WERI-Rb-1 (cell line): ENCODE data around the gene PRMT9.

Experiments
- DNase-seq: peaks from one replicate; pipeline ENCODE4 v3.0.0-alpha.2; 2020
- H3K27ac ChIP-seq: fragments of 250-450 bp; sonication (Bioruptor Pico); 2 replicates; pipeline ENCODE4 v1.5.1; 2020; ENCODE audit warnings: mild to moderate bottlenecking, moderate library complexity
- H3K27me3 ChIP-seq: fragments of 250-450 bp; sonication (Bioruptor Pico); 2 replicates; pipeline ENCODE4 v1.5.1; 2021; ENCODE audit warnings: mild to moderate bottlenecking, low read depth, moderate library complexity; ENCODE audit not compliant: insufficient read depth, severe bottlenecking
- H3K36me3 ChIP-seq: fragments of 250-450 bp; sonication (Bioruptor Pico); 2 replicates; pipeline ENCODE4 v1.5.1; 2020; ENCODE audit warnings: mild to moderate bottlenecking, moderate library complexity
- H3K4me3 ChIP-seq: 2 replicates; pipeline ENCODE4 v1.5.1; 2011; ENCODE audit warnings: low read depth, mild to moderate bottlenecking, control low read depth, low read length
- H3K9me3 ChIP-seq: fragments of 250-450 bp; sonication (Bioruptor Pico); 2 replicates; pipeline ENCODE4 v1.5.1; 2021; ENCODE audit warnings: mild to moderate bottlenecking, moderate library complexity; ENCODE audit not compliant: severe bottlenecking
- CTCF ChIP-seq: IDR thresholded peaks from 2 replicates; pipeline ENCODE4 v1.5.1; 2011; ENCODE audit warnings: low read depth, mild to moderate bottlenecking, control low read depth, inconsistent platforms, low read length

PRMT9 gene

GRCh38 chr4:147610686-147611085 lies 73.3 kb downstream of the PRMT9 start:
- no peaks in the 10 kb centered on the region for H3K36me3 ChIP-seq
- H3K27me3 ChIP-seq = no peaks in the 10 kb centered on the region
- DNase-seq = no peak
- TF ChIP-seq CTCF = no peak
- no peak overlapping the region for H3K4me3 ChIP-seq
- H3K9me3 ChIP-seq = no peaks in the 10 kb centered on the region
- no peak overlapping the region for H3K27ac ChIP-seq

- no peaks in the 10 kb centered on the region for H3K27me3 ChIP-seq
- H3K36me3 ChIP-seq = no peaks in the 10 kb centered on the region
- no peak overlapping the region for H3K4me3 ChIP-seq
- no peak overlapping the region for H3K27ac ChIP-seq
- no peaks in the 10 kb centered on the region for H3K9me3 ChIP-seq
- DNase-seq = no peak
- no peak for TF ChIP-seq CTCF
These were observed 76.5 kb downstream of the PRMT9 start for GRCh38 chr4:147607471-147607870.

GRCh38 chr4:147605499-147605898 lies 78.5 kb downstream of the PRMT9 start:
- H3K36me3 ChIP-seq = no peaks in the 10 kb centered on the region
- no peak for DNase-seq
- TF ChIP-seq CTCF = no peak
- H3K27ac ChIP-seq = no peak overlapping the region
- no peak overlapping the region for H3K4me3 ChIP-seq
- no peaks in the 10 kb centered on the region for H3K9me3 ChIP-seq
- no peaks in the 10 kb centered on the region for H3K27me3 ChIP-seq

GRCh38 chr4:147599769-147600168 lies 84.2 kb downstream of the PRMT9 start:
- no peaks in the 10 kb centered on the region for H3K36me3 ChIP-seq
- TF ChIP-seq CTCF = no peak
- H3K27ac ChIP-seq = no peak overlapping the region
- no peak overlapping the region for H3K4me3 ChIP-seq
- no peaks in the 10 kb centered on the region for H3K9me3 ChIP-seq
- no peak for DNase-seq
- H3K27me3 ChIP-seq = no peaks in the 10 kb centered on the region

GRCh38 chr4:147599206-147599605 lies 84.8 kb downstream of the PRMT9 start:
- no peak for TF ChIP-seq CTCF
- Histone ChIP-seq H3K27me3 (no peaks in the 10 kb centered on the region), H3K36me3 (no peaks in the 10 kb centered on the region), H3K4me3 (no peak overlapping the region), H3K9me3 (no peaks in the 10 kb centered on the region), H3K27ac (no peak overlapping the region)
- no peak for DNase-seq

GRCh38 chr4:147597561-147597960 lies 86.4 kb downstream of the PRMT9 start:
- H3K27ac ChIP-seq = no peak overlapping the region
- no peak for TF ChIP-seq CTCF
- DNase-seq = no peak

More at GRCh38 chr4:147597561-147597960, 86.4 kb downstream of the PRMT9 start:
- Histone ChIP-seq H3K27me3 (no peaks in the 10 kb centered on the region), H3K36me3 (no peaks in the 10 kb centered on the region), H3K4me3 (no peak overlapping the region), H3K9me3 (no peaks in the 10 kb centered on the region)
